H1 (cell line): Measurements from ENCODE around the gene LMNTD2.

Source experiments
- CTCF ChIP-seq, 3 experiments: IDR thresholded peaks; 1 replicate in 2 of 3; 2 replicates in 1 of 3; pipeline versions ENCODE4 v1.5.1 to v1.6.1; 2011; ENCODE audit warnings: low read length in 3 of 3, mild to moderate bottlenecking in 3 of 3, inconsistent platforms in 2 of 3, low read depth in 1 of 3, moderate library complexity in 1 of 3; ENCODE audit not compliant: insufficient read depth in 1 of 3; ENCODE audit errors: control extremely low read depth in 1 of 3
- GABPA ChIP-seq: IDR thresholded peaks from 2 replicates; pipeline ENCODE4 v1.6.1; 2011; ENCODE audit warnings: mild to moderate bottlenecking, low read length, moderate library complexity, borderline replicate concordance; ENCODE audit not compliant: insufficient read depth
- POLR2A ChIP-seq, 2 experiments: IDR thresholded peaks; 1 replicate in 1 of 2; 2 replicates in 1 of 2; pipeline ENCODE4 v1.6.1; 2011; ENCODE audit warnings: low read depth in 2 of 2, low read length in 2 of 2, mild to moderate bottlenecking in 2 of 2; ENCODE audit errors: control extremely low read depth in 1 of 2
- POLR2AphosphoS5 ChIP-seq: IDR thresholded peaks from 2 replicates; pipeline ENCODE4 v1.6.1; 2011; ENCODE audit warnings: low read depth, low read length
- RAD21 ChIP-seq, 2 experiments: IDR thresholded peaks in 1 of 2; conservative IDR thresholded peaks in 1 of 2; 2 replicates each; pipeline ENCODE4 v1.6.1; 2011; ENCODE audit warnings: low read depth in 2 of 2, low read length in 2 of 2, improper control_type of control experiment in 1 of 2, inconsistent platforms in 1 of 2, mild to moderate bottlenecking in 1 of 2, moderate library complexity in 1 of 2
- TAF1 ChIP-seq: IDR thresholded peaks from 2 replicates; pipeline ENCODE4 v1.6.1; 2011; ENCODE audit warnings: mild to moderate bottlenecking, low read depth, low read length
- TBP ChIP-seq: IDR thresholded peaks from 2 replicates; pipeline ENCODE4 v1.6.1; 2011; ENCODE audit warnings: low read depth, low read length, improper control_type of control experiment

GRCh38 chr11:557328-558132 is 3.0 kb downstream of the LMNTD2 start:
- TF ChIP-seq RAD21 (IDR thresholded peaks at IDR 0.05 in 1 of 2, conservative IDR thresholded peaks at IDR 0.05 in 1 of 2; ENCODE audit: low read depth in 2 of 2, low read length in 2 of 2) (no peak), CTCF (IDR thresholded peaks at IDR 0.05; ENCODE audit: control extremely low read depth in 1 of 3, insufficient read depth in 1 of 3, low read depth in 1 of 3, low read length in 3 of 3) (no peak), GABPA (no peak), TBP (no peak), POLR2AphosphoS5 (no peak), POLR2A (IDR thresholded peaks at IDR 0.05; ENCODE audit: control extremely low read depth in 1 of 2, low read depth in 2 of 2, low read length in 2 of 2) (no peak), TAF1 (no peak)
